Heart left ventricle (tissue), 16 donors: ENCODE data around the gene ZC2HC1C. TPM values are rescaled to one million over a fixed set of nuclear protein-coding genes. Genes with fewer than 3 reads are reported as not detected.

Source experiments
- ATAC-seq, 4 donors: fragments of 200-7000 bp; cut with Tn5 transposase; one replicate each; pipeline ENCODE4 v1.9.1; 2020 to 2022; ENCODE audit warnings: moderate library complexity in 4 of 4, mild to moderate bottlenecking in 3 of 4, moderate number of reproducible peaks in 1 of 4
- DNase-seq, 5 donors: peaks; one replicate each; pipeline ENCODE4 v3.0.0-alpha.2; 2020
- H3K27ac ChIP-seq, 12 donors: fragments of 200-600 bp; sonication (generic) in 4 of 12; one replicate each; pipeline versions ENCODE4 v1.5.0 to v1.8.0; 2016 to 2022; ENCODE audit warnings: mild to moderate bottlenecking in 2 of 12
- H3K27me3 ChIP-seq, 9 donors: fragments of 200-600 bp; sonication (generic) in 2 of 9; one replicate each; pipeline versions ENCODE4 v1.5.1 to v1.8.0; 2016 to 2022; ENCODE audit warnings: mild to moderate bottlenecking in 3 of 9
- H3K36me3 ChIP-seq, 9 donors: fragments of 200-600 bp; sonication (generic) in 2 of 9; one replicate each; pipeline versions ENCODE4 v1.5.0 to v1.8.0; 2018 to 2022; ENCODE audit warnings: mild to moderate bottlenecking in 2 of 9
- H3K4me1 ChIP-seq, 12 donors: fragments of 200-600 bp; sonication (generic) in 4 of 12; one replicate each; pipeline versions ENCODE4 v1.5.0 to v1.8.0; 2016 to 2022; ENCODE audit warnings: mild to moderate bottlenecking in 3 of 12
- H3K4me3 ChIP-seq, 12 donors: fragments of 200-600 bp; sonication (generic) in 4 of 12; one replicate each; pipeline versions ENCODE4 v1.5.0 to v1.8.0; 2017 to 2022; ENCODE audit warnings: mild to moderate bottlenecking in 9 of 12, moderate library complexity in 4 of 12
- H3K9me3 ChIP-seq, 12 donors: fragments of 200-600 bp; sonication (generic) in 4 of 12; one replicate each; pipeline versions ENCODE4 v1.5.0 to v1.8.0; 2016 to 2022; ENCODE audit warnings: mild to moderate bottlenecking in 1 of 12
- POLR2A ChIP-seq, 2 donors: fragments of 450-650 bp; IDR thresholded peaks; one replicate each; pipeline ENCODE4 v1.6.1; 2017; ENCODE audit warnings: antibody characterized with exemption in 2 of 2, mild to moderate bottlenecking in 2 of 2, moderate library complexity in 2 of 2
- WGBS, 4 donors: extraction: QIAGEN DNeasy Blood & Tissue Kit in 2 of 4; methylation state at CpG; one replicate each; pipeline versions ENCODE4 v1.1.5 to v1.1.7; 2013 to 2018; 5-methylcytosine and 5-hydroxymethylcytosine counted together
- intact Hi-C, 10 donors: fragments of 100-400 bp; cut with DNase I; formaldehyde crosslinking; loops; one replicate each; pipeline versions ENCODE4 v1.11.1 to v1.14.2; 2022
- polyA plus RNA-seq, 2 donors: library from polyadenylated mRNA; stranded (reverse); fragments of 200-250 nt; gene quantifications; one replicate each; pipeline ENCODE4 v1.2.3, GENCODE V29; 2013
- total RNA-seq, 9 donors: library from RNA; depleted of rRNA in 2 of 9; stranded (reverse); fragments of >200 nt in 2 of 9; fragmentation: NEBNext Ultra II Directional in 3 of 9; extraction: Animal tissue kit (Norgen Biotek cat#: 25700) in 3 of 9; gene quantifications; one replicate each; pipeline versions ENCODE4 v1.1.0 to v1.2.4, GENCODE V29; 2016 to 2023
- TF ChIP-seq, protein P1 (sequence below), 12 donors: fragments of 200-600 bp; sonication (generic) in 4 of 12; IDR thresholded peaks; one replicate each; pipeline versions ENCODE4 v1.5.0 to v1.8.0; 2018 to 2022; ENCODE audit warnings: antibody characterized with exemption in 12 of 12, mild to moderate bottlenecking in 5 of 12
- donor health status: ischemic (EF 13 %, LVEDD 7.1; RV severe dilation, severe dysfunction).
- donor health status: healthy with polysubstance abuse.
- donor health status: DM: no; HTN: yes; CAD: no.
- donor health status: DM: no; HTN: no; CAD: no.
- donor health status: ischemic (EF 25% LVEDD 6.9; RV normal size, moderate dysfunction).
- donor health status: ischemic (EF 25% LVEDD 5.7; RV mildly dilated, moderate dysfunction).
- donor health status: healthy.
- donor health status: DM: yes; HTN: yes; CAD: no.
- donor health status: ischemic (EF 35%, LVEDD 5.7; RV mildly dilated, moderate dysfunction).
- donor health status: nonischemic (EF 11% LVEDD 7.7; RV severe dilation, severe dysfunction).
- donor health status: DM: yes; HTN: yes; CAD: no.
- donor health status: PGD.
- donor health status: ischemic (EF 29% LVEDD 5.4; RV normal size, mild dysfunction).
- donor health status: nonischemic (EF 23%, LVEDD 6.1; RV moderate dilation, normal function).

ZC2HC1C gene
- total and polyA plus RNA-seq, 11 donors, result 3.4 to 13.3 (median 8.4) TPM

DNA sequence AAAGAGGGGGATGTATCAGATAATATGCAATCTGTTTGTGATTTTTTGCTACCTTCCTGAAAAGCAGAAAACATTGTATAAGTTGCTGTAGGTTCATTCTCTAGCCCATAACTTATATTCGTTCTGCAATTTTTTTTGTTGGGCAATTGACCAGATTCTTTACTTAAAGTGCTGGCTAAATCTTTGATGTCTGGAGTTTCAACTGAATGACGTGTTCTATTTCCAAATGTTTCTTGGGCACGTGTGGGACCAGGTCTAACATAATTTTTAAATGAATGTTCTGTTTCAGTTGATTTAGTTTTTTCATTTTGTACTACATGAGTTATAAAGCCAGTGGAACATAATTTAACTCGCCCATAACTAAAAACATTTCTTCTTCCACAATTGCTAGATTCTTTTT, 21.9 kb upstream of the ZC2HC1C start:
- Histone ChIP-seq H3K36me3 (peaks cover 0 to 9% (median 0%) of the 10 kb centered on the region in 9 donors), H3K4me1 (peaks cover 0 to 57% (median 25%) of the 10 kb centered on the region in 12 donors), H3K9me3 (no peaks in the 10 kb centered on the region), H3K4me3 (no peak overlapping the region), H3K27ac (no peak overlapping the region), H3K27me3 (no peaks in the 10 kb centered on the region)
- no peak for ATAC-seq
- TF ChIP-seq POLR2A (IDR thresholded peaks at IDR 0.05), result no peak
- TF ChIP-seq, protein P1, sequence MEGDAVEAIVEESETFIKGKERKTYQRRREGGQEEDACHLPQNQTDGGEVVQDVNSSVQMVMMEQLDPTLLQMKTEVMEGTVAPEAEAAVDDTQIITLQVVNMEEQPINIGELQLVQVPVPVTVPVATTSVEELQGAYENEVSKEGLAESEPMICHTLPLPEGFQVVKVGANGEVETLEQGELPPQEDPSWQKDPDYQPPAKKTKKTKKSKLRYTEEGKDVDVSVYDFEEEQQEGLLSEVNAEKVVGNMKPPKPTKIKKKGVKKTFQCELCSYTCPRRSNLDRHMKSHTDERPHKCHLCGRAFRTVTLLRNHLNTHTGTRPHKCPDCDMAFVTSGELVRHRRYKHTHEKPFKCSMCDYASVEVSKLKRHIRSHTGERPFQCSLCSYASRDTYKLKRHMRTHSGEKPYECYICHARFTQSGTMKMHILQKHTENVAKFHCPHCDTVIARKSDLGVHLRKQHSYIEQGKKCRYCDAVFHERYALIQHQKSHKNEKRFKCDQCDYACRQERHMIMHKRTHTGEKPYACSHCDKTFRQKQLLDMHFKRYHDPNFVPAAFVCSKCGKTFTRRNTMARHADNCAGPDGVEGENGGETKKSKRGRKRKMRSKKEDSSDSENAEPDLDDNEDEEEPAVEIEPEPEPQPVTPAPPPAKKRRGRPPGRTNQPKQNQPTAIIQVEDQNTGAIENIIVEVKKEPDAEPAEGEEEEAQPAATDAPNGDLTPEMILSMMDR (IDR thresholded peaks at IDR 0.05), result no peak
- 93 to 98% (median 94%) methylated on average over 4 of the region's 4 CpGs for WGBS, 4 donors
- DNase-seq, result no peak
- intact Hi-C loops, result no loop called here

DNA sequence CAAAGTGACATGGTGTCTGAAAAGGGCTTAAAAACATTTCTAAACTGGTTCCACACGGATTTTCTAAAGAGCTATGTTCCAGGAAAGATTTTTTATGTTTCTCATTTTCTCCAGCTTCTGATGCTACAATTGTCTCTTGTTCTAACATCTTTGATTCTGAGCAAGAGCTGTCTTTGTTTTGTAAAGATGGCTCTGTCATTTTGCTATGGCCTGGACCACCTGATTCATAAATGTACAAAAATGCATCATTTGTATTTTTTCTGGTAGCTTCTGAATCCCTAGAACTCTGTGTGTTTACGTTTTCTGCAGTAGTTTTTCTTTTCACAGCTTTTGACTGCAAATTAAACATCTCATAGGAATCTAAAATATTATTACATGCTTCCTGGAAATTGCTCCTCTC, 21.3 kb upstream of the ZC2HC1C start:
- 85 to 93% (median 89%) methylated on average over 2 of the region's 2 CpGs for WGBS, 4 donors
- H3K4me3 ChIP-seq, result no peak overlapping the region
- TF ChIP-seq, protein P1 (IDR thresholded peaks at IDR 0.05), result no peak
- no peak for TF ChIP-seq POLR2A (IDR thresholded peaks at IDR 0.05)
- DNase-seq (no peak), ATAC-seq (no peak)
- no peak overlapping the region for H3K27ac ChIP-seq
- no peaks in the 10 kb centered on the region for H3K27me3 ChIP-seq
- H3K9me3 ChIP-seq, result no peaks in the 10 kb centered on the region
- H3K4me1 ChIP-seq, result peaks cover 0 to 57% (median 25%) of the 10 kb centered on the region in 12 donors
- intact Hi-C loops, result no loop called here
- peaks cover 0 to 6% (median 0%) of the 10 kb centered on the region in 9 donors for H3K36me3 ChIP-seq

DNA sequence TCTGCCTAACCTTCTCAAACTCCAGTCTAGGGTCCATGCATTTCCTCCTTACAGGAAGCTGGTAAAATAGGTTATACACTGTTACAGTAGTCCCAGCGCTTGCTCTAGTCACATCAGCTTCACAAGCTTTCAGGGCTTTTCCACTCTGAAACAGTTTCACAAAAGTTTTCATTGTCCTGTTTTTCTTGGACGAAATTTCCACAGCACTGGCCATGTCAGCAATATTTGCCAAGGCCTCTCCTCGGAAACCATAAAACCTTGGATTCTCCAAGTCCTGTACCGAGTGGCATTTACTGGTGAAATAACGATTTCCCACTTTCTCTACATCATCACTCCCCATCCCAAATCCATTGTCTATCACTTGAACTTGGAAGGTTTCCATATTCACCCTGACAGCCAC, 20.3 kb upstream of the ZC2HC1C start:
- peaks cover 0 to 4% (median 0%) of the 10 kb centered on the region in 9 donors for H3K36me3 ChIP-seq
- peaks cover 0 to 56% (median 24%) of the 10 kb centered on the region in 12 donors for H3K4me1 ChIP-seq
- 68 to 87% (median 76%) methylated on average over 5 of the region's 5 CpGs for WGBS, 4 donors
- TF ChIP-seq POLR2A (IDR thresholded peaks at IDR 0.05), result no peak
- TF ChIP-seq, protein P1 (IDR thresholded peaks at IDR 0.05), result no peak
- ATAC-seq (no peak), DNase-seq (no peak)
- intact Hi-C loops, result no loop called here
- no peaks in the 10 kb centered on the region for H3K27me3 ChIP-seq
- H3K9me3 ChIP-seq, result no peaks in the 10 kb centered on the region
- peak overlapping the region in 3 of 12 donors; percentile 26 to 54 (median 34) for H3K27ac ChIP-seq
- H3K4me3 ChIP-seq, result peak overlapping the region in 1 of 12 donors; percentile 4

DNA sequence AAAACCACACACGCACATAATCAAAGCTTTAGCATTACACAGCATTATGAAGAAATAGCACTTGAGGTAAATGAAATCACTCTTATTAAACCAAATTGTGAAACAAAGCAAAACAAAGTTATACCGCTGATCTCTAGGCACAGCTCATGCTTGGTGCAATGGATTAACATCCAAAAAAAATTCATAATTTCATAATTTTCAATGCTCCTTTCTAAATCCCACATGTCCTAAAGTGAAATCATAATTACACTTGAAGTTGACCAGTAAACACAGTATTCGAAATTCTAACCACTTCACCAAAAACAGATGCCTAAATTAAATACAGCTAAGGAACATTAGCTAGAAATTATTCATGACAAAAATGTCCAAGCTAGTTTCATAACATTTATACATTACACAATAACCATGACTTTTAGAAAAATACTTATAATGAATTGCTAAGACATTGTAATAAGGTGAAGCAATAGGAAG, 19.7 kb upstream of the ZC2HC1C start:
- H3K27me3 ChIP-seq, result no peaks in the 10 kb centered on the region
- intact Hi-C loops, result loop anchor here in 3 of 10 donors (2.0 to 5.0 kb wide), 3 partner anchors 19 to 38 kb away; partner anchors contain the start of gene ZC2HC1C (in 1 of the 3)
- H3K27ac ChIP-seq, result peak overlapping the region in 4 of 12 donors; percentile 26 to 93 (median 62)
- no peak for DNase-seq
- peak overlapping the region in 1 of 12 donors; percentile 80 for H3K4me3 ChIP-seq
- H3K4me1 ChIP-seq, result peaks cover 0 to 50% (median 21%) of the 10 kb centered on the region in 12 donors
- H3K36me3 ChIP-seq, result peaks cover 0 to 4% (median 0%) of the 10 kb centered on the region in 9 donors
- TF ChIP-seq, protein P1 (IDR thresholded peaks at IDR 0.05), result no peak
- no peak for TF ChIP-seq POLR2A (IDR thresholded peaks at IDR 0.05)
- no peak for ATAC-seq
- no peaks in the 10 kb centered on the region for H3K9me3 ChIP-seq
- 87 to 91% (median 89%) methylated on average over 3 of the region's 3 CpGs for WGBS, 4 donors
